IMR-90 (cell line): ENCODE results near the gene GLIPR1. TPM values are rescaled to one million over a fixed set of nuclear protein-coding genes. Genes with fewer than 3 reads are reported as not detected.

Experiments
- ATAC-seq: fragments of 200-7000 bp; cut with Tn5 transposase; 2 replicates; pipeline ENCODE4 v1.9.1; 2020; ENCODE audit warnings: low read depth, mild to moderate bottlenecking, moderate library complexity
- BruUV-seq: library from RNA; stranded (reverse); fragments of 400-500 nt; replicated peaks from 2 replicates; lab custom pipeline; 2021; lab: Mats Ljungman, UMichigan
- CTCF ChIA-PET: fragments of 300-600 bp; formaldehyde crosslinking; extraction: SDS; loops from one replicate; lab custom pipeline; 2021; ENCODE audit warnings: antibody characterized with exemption; lab: Yijun Ruan, JAX
- POLR2A ChIA-PET: fragments of 300-600 bp; sonication (Branson Sonifier 250); formaldehyde crosslinking; loops from one replicate; lab custom pipeline; 2022; ENCODE audit warnings: antibody characterized with exemption; ENCODE audit not compliant: unreplicated experiment; lab: Charles Lee
- DNase-seq: peaks from one replicate; pipeline ENCODE4 v3.0.0; 2013
- H2AFZ ChIP-seq: replicated peaks from 2 replicates; pipeline ENCODE3; 2013; ENCODE audit warnings: low read length, mild to moderate bottlenecking; ENCODE audit not compliant: poor library complexity
- H2AK5ac ChIP-seq: 2 replicates; pipeline ENCODE4 v1.6.1; 2013; ENCODE audit warnings: low read depth, low read length, inconsistent platforms
- H2AK9ac ChIP-seq: replicated peaks from 2 replicates; pipeline ENCODE3; 2013; ENCODE audit warnings: mild to moderate bottlenecking, low read depth, low read length, moderate library complexity; ENCODE audit not compliant: poor library complexity
- H2BK120ac ChIP-seq: 2 replicates; pipeline ENCODE4 v1.6.1; 2013; ENCODE audit warnings: low read depth, low read length, inconsistent platforms
- H2BK15ac ChIP-seq: 3 replicates; pipeline ENCODE4 v1.6.1; 2013; ENCODE audit warnings: low read depth, low read length, inconsistent platforms
- H2BK20ac ChIP-seq: 2 replicates; pipeline ENCODE4 v1.6.1; 2013; ENCODE audit warnings: low read depth, mild to moderate bottlenecking, inconsistent platforms, low read length, moderate library complexity
- H2BK5ac ChIP-seq: 2 replicates; pipeline ENCODE4 v1.6.1; 2013; ENCODE audit warnings: mild to moderate bottlenecking, low read depth, low read length, inconsistent platforms; ENCODE audit not compliant: poor library complexity, severe bottlenecking
- H3K14ac ChIP-seq: replicated peaks from 2 replicates; pipeline ENCODE4 v1.6.1; 2013; ENCODE audit warnings: low read depth, low read length, inconsistent platforms
- H3K18ac ChIP-seq: 2 replicates; pipeline ENCODE4 v1.6.1; 2013; ENCODE audit warnings: low read depth, low read length, control low read depth
- H3K23ac ChIP-seq: 2 replicates; pipeline ENCODE4 v1.6.1; 2013; ENCODE audit warnings: low read depth, low read length, inconsistent platforms
- H3K27ac ChIP-seq: 2 replicates; pipeline ENCODE4 v1.5.1; 2013; ENCODE audit warnings: mild to moderate bottlenecking, control low read depth, low read length; ENCODE audit not compliant: insufficient read depth
- H3K27me3 ChIP-seq: 2 replicates; pipeline ENCODE4 v1.6.1; 2013; ENCODE audit warnings: low read length; ENCODE audit not compliant: control insufficient read depth, insufficient read depth
- H3K36me3 ChIP-seq: 2 replicates; pipeline ENCODE4 v1.6.1; 2013; ENCODE audit warnings: low read length, mixed read lengths; ENCODE audit not compliant: control insufficient read depth, insufficient read depth
- H3K4ac ChIP-seq: 2 replicates; pipeline ENCODE4 v1.6.1; 2013; ENCODE audit warnings: low read depth, low read length, inconsistent platforms
- H3K4me1 ChIP-seq: 2 replicates; pipeline ENCODE4 v1.6.1; 2013; ENCODE audit warnings: low read length, mixed read lengths; ENCODE audit not compliant: control insufficient read depth, insufficient read depth
- H3K4me2 ChIP-seq: 2 replicates; pipeline ENCODE4 v1.6.1; 2013; ENCODE audit warnings: low read depth, mild to moderate bottlenecking, control low read depth, low read length, moderate library complexity
- H3K4me3 ChIP-seq: 2 replicates; pipeline ENCODE4 v1.5.1; 2013; ENCODE audit warnings: low read depth, mild to moderate bottlenecking, control low read depth, low read length, moderate library complexity; ENCODE audit not compliant: insufficient read depth
- H3K56ac ChIP-seq: 2 replicates; pipeline ENCODE4 v1.6.1; 2013; ENCODE audit warnings: low read length, inconsistent platforms; ENCODE audit not compliant: insufficient read depth; ENCODE audit errors: extremely low read depth
- H3K79me1 ChIP-seq, 2 experiments: 2 replicates each; pipeline ENCODE4 v1.6.1; 2013; ENCODE audit warnings: low read length in 2 of 2, inconsistent platforms in 1 of 2, low read depth in 1 of 2
- H3K9ac ChIP-seq: 2 replicates; pipeline ENCODE4 v1.6.1; 2013; ENCODE audit warnings: low read depth, low read length, control low read depth
- H3K9me1 ChIP-seq: 2 replicates; pipeline ENCODE4 v1.6.1; 2013; ENCODE audit warnings: low read length, inconsistent platforms; ENCODE audit not compliant: insufficient read depth
- H3K9me3 ChIP-seq: 2 replicates; pipeline ENCODE4 v1.6.1; 2013; ENCODE audit warnings: low read length; ENCODE audit not compliant: control insufficient read depth, insufficient read depth
- H4K20me1 ChIP-seq: 2 replicates; pipeline ENCODE4 v1.6.1; 2013; ENCODE audit warnings: low read length, inconsistent platforms; ENCODE audit not compliant: insufficient read depth
- H4K5ac ChIP-seq: 2 replicates; pipeline ENCODE4 v1.6.1; 2013; ENCODE audit warnings: mild to moderate bottlenecking, low read depth, low read length, control low read depth
- H4K8ac ChIP-seq, 2 experiments: 2 replicates each; pipeline ENCODE4 v1.6.1; 2013; ENCODE audit warnings: low read depth in 2 of 2, low read length in 2 of 2, control low read depth in 1 of 2, inconsistent platforms in 1 of 2
- H4K91ac ChIP-seq: 2 replicates; pipeline ENCODE4 v1.6.1; 2013; ENCODE audit warnings: low read depth, low read length, inconsistent platforms; ENCODE audit not compliant: insufficient read depth
- BHLHE40 ChIP-seq: fragments of 150-350 bp; IDR thresholded peaks from 2 replicates; pipeline ENCODE4 v1.6.1; 2016; ENCODE audit warnings: mild to moderate bottlenecking, low read depth, low read length
- CTCF ChIP-seq: conservative IDR thresholded peaks from 2 replicates; pipeline ENCODE4 v1.5.1; 2012; ENCODE audit warnings: mild to moderate bottlenecking, low read depth, low read length, improper control_type of control experiment
- MAFK ChIP-seq: IDR thresholded peaks from 2 replicates; pipeline ENCODE4 v1.6.1; 2012; ENCODE audit warnings: low read depth, low read length, improper control_type of control experiment
- MAZ ChIP-seq: IDR thresholded peaks from 2 replicates; pipeline ENCODE4 v1.6.1; 2012; ENCODE audit warnings: low read depth, mild to moderate bottlenecking, low read length, improper control_type of control experiment, moderate library complexity, borderline replicate concordance
- WGBS, 2 experiments: methylation state at CpG; one replicate each; pipeline versions ENCODE4 v1.1.5 to v1.1.7; 2013; ENCODE audit warnings: missing lambda C conversion rate in 2 of 2; ENCODE audit not compliant: insufficient read length in 1 of 2; ENCODE audit errors: extremely low coverage in 2 of 2; 5-methylcytosine and 5-hydroxymethylcytosine counted together
- dilution Hi-C: fragments of 300-500 bp; cut with HindIII; formaldehyde crosslinking; loops from one replicate; pipeline ENCODE4 v1.14.3; 2018; ENCODE audit warnings: low sequenced_read_pairs; ENCODE audit not compliant: unreplicated experiment
- in situ Hi-C: fragments of 300-500 bp; cut with MboI; formaldehyde crosslinking; loops from 3 replicates; pipeline ENCODE4 v1.14.3; 2019; ENCODE audit warnings: low sequenced_read_pairs, inconsistent platforms, mixed read lengths
- intact Hi-C: fragments of 100-400 bp; cut with micrococcal nuclease; formaldehyde crosslinking; loops from 2 replicates; pipeline ENCODE4 v1.10.0; 2022
- polyA plus RNA-seq, 3 experiments: library from polyadenylated mRNA; depleted of rRNA; stranded (reverse); fragments of >200 nt; gene quantifications; 2 replicates each; pipeline ENCODE4 v1.2.3, GENCODE V29; 2012; ENCODE audit warnings: low replicate concordance in 1 of 3
- total RNA-seq: library from RNA; depleted of rRNA; stranded (reverse); fragments of >200 nt; gene quantifications from 2 replicates; pipeline ENCODE4 v1.2.3, GENCODE V29; 2012

The GLIPR1 gene
- total and polyA plus RNA-seq, 2 of the 4 experiments (the other 2 are of a cell fraction) = 268 to 327 TPM

GRCh38 chr12:75443709-75444108, 36.8 kb upstream of the GLIPR1 start:
- intact Hi-C loops (loop anchor here (2.0 kb wide), 1 partner anchor 37 kb away; the partner anchor contains the start of gene GLIPR1), in situ Hi-C loops (no loop called here), dilution Hi-C loops (no loop called here)
- Histone ChIP-seq H3K79me1 (no peaks in the 10 kb centered on the region), H4K91ac (no peak overlapping the region), H3K4ac (no peak overlapping the region), H3K9ac (no peak overlapping the region), H2BK120ac (no peak overlapping the region), H3K27ac (no peak overlapping the region), H3K4me2 (no peak overlapping the region), H2AK9ac (no peak overlapping the region), H3K36me3 (no peaks in the 10 kb centered on the region), H3K27me3 (no peaks in the 10 kb centered on the region), H3K4me1 (peaks cover 5% of the 10 kb centered on the region), H3K23ac (no peak overlapping the region), H2AK5ac (no peak overlapping the region), H3K14ac (no peak overlapping the region), H3K9me3 (no peaks in the 10 kb centered on the region), H3K56ac (no peak overlapping the region), H4K8ac (0 out of 4 replicates have a peak overlapping the region, but pooled peaks of 1 of the 2 experiments have one; percentile 6), H4K20me1 (no peaks in the 10 kb centered on the region), H2AFZ (no peak overlapping the region), H4K5ac (no peak overlapping the region), H2BK15ac (peak overlapping the region; percentile 68; the same call in 2 of the 3 replicates), H3K18ac (peak overlapping the region; percentile 51; the same call in 1 of the 2 replicates), H3K4me3 (no peak overlapping the region), H2BK20ac (peak overlapping the region; percentile 2; the same call in 1 of the 2 replicates), H3K9me1 (no peaks in the 10 kb centered on the region), H2BK5ac (peak overlapping the region; percentile 91)
- ChIA-PET CTCF (no interaction called here), POLR2A (no interaction called here)
- no CpG with 5 or more reads among the region's 3 CpGs for WGBS, 2 experiments
- TF ChIP-seq MAZ (no peak), CTCF (no peak), MAFK (peak; percentile 52), BHLHE40 (no peak)
- no peak for ATAC-seq
- BruUV-seq = no TSS peak
- peak; percentile 13 for DNase-seq
